Liver (tissue), 9 donors: ENCODE results near the gene POU2F3. TPM values are rescaled to one million over a fixed set of nuclear protein-coding genes. Genes with fewer than 3 reads are reported as not detected.

Source experiments
- DNase-seq: peaks from one replicate; pipeline ENCODE4 v3.0.0-alpha.2; 2017; ENCODE audit warnings: low spot score
- H3K27ac ChIP-seq, 2 donors: one replicate each; pipeline ENCODE4 v1.7.0; 2013; ENCODE audit warnings: inconsistent platforms in 2 of 2, low read length in 2 of 2, control low read depth in 1 of 2, low read depth in 1 of 2, mild to moderate bottlenecking in 1 of 2
- H3K27me3 ChIP-seq, 4 donors: one replicate each; pipeline versions ENCODE4 v1.6.1 to v1.7.0; 2013; ENCODE audit warnings: low read length in 3 of 4, inconsistent platforms in 1 of 4, mild to moderate bottlenecking in 1 of 4, moderate library complexity in 1 of 4; ENCODE audit not compliant: control insufficient read depth in 4 of 4, insufficient read depth in 4 of 4
- H3K36me3 ChIP-seq, 4 donors: one replicate each; pipeline versions ENCODE4 v1.6.1 to v1.7.0; 2013; ENCODE audit warnings: low read length in 3 of 4, mild to moderate bottlenecking in 3 of 4, low read depth in 1 of 4, moderate library complexity in 1 of 4; ENCODE audit not compliant: control insufficient read depth in 4 of 4, insufficient read depth in 3 of 4
- H3K4me1 ChIP-seq, 4 donors: one replicate each; pipeline versions ENCODE4 v1.6.1 to v1.7.0; 2013; ENCODE audit warnings: low read length in 3 of 4, mild to moderate bottlenecking in 3 of 4, moderate library complexity in 1 of 4; ENCODE audit not compliant: control insufficient read depth in 4 of 4, insufficient read depth in 4 of 4
- H3K4me3 ChIP-seq, 3 donors: one replicate each; pipeline versions ENCODE4 v1.6.1 to v1.7.0; 2013; ENCODE audit warnings: low read length in 3 of 3, control low read depth in 1 of 3, low read depth in 1 of 3, mild to moderate bottlenecking in 1 of 3
- H3K9ac ChIP-seq, 2 donors: one replicate each; pipeline ENCODE4 v1.7.0; 2013; ENCODE audit warnings: low read length in 2 of 2, mild to moderate bottlenecking in 2 of 2, moderate library complexity in 2 of 2, control low read depth in 1 of 2, low read depth in 1 of 2
- H3K9me3 ChIP-seq, 4 donors: one replicate each; pipeline versions ENCODE4 v1.6.1 to v1.7.0; 2013; ENCODE audit warnings: low read length in 3 of 4; ENCODE audit not compliant: control insufficient read depth in 4 of 4
- CTCF ChIP-seq: fragments of 150-350 bp; IDR thresholded peaks from 2 replicates; pipeline ENCODE4 v1.5.1; 2017; ENCODE audit warnings: improper control_type of control experiment, low read depth, low read length; ENCODE audit not compliant: missing input control
- EGR1 ChIP-seq, 2 donors: IDR thresholded peaks; 2 replicates each; pipeline ENCODE4 v1.6.1; 2016 to 2018; ENCODE audit warnings: antibody characterized with exemption in 2 of 2, low read depth in 2 of 2
- FOXA1 ChIP-seq: IDR thresholded peaks from 2 replicates; pipeline ENCODE4 v1.6.1; 2016; ENCODE audit warnings: antibody characterized with exemption
- GABPA ChIP-seq, 2 donors: IDR thresholded peaks in 1 of 2; conservative IDR thresholded peaks in 1 of 2; 2 replicates each; pipeline ENCODE4 v1.6.1; 2016; ENCODE audit warnings: antibody characterized with exemption in 2 of 2, mild to moderate bottlenecking in 1 of 2, moderate library complexity in 1 of 2
- HNF4A ChIP-seq, 2 donors: conservative IDR thresholded peaks; 2 replicates each; pipeline ENCODE4 v1.6.1; 2016; ENCODE audit warnings: antibody characterized with exemption in 2 of 2, mild to moderate bottlenecking in 2 of 2
- HNF4G ChIP-seq: IDR thresholded peaks from 2 replicates; pipeline ENCODE4 v1.6.1; 2016; ENCODE audit warnings: antibody characterized with exemption
- MAX ChIP-seq: IDR thresholded peaks from 2 replicates; pipeline ENCODE4 v1.6.1; 2016; ENCODE audit warnings: antibody characterized with exemption
- NR2F2 ChIP-seq: IDR thresholded peaks from 2 replicates; pipeline ENCODE4 v1.6.1; 2016; ENCODE audit warnings: antibody characterized with exemption
- RAD21 ChIP-seq, 2 donors: IDR thresholded peaks; 2 replicates each; pipeline ENCODE4 v1.6.1; 2016; ENCODE audit warnings: antibody characterized with exemption in 2 of 2, mild to moderate bottlenecking in 2 of 2
- RXRA ChIP-seq, 2 donors: IDR thresholded peaks; 2 replicates each; pipeline ENCODE4 v1.6.1; 2017 to 2018; ENCODE audit warnings: antibody characterized with exemption in 2 of 2, mild to moderate bottlenecking in 1 of 2
- SP1 ChIP-seq: IDR thresholded peaks from 2 replicates; pipeline ENCODE4 v1.6.1; 2018; ENCODE audit warnings: antibody characterized with exemption, mild to moderate bottlenecking
- TAF1 ChIP-seq: conservative IDR thresholded peaks from 2 replicates; pipeline ENCODE4 v1.6.1; 2016; ENCODE audit warnings: antibody characterized with exemption, mild to moderate bottlenecking
- YY1 ChIP-seq: IDR thresholded peaks from 2 replicates; pipeline ENCODE4 v1.6.1; 2016; ENCODE audit warnings: antibody characterized with exemption, mild to moderate bottlenecking
- ZBTB33 ChIP-seq: IDR thresholded peaks from 2 replicates; pipeline ENCODE4 v1.6.1; 2016; ENCODE audit warnings: antibody characterized with exemption
- WGBS: extraction: QIAGEN DNeasy Blood & Tissue Kit; methylation state at CpG from one replicate; pipeline ENCODE4 v1.1.7; 2013; 5-methylcytosine and 5-hydroxymethylcytosine counted together
- polyA plus RNA-seq, 2 donors: library from polyadenylated mRNA; stranded (reverse) in 1 of 2; unstranded in 1 of 2; fragments of 200-250 nt in 1 of 2; fragments of >200 nt in 1 of 2; fragmentation: Nextera tagmentation in 1 of 2; extraction: Ambion mirVana in 1 of 2; gene quantifications; one replicate each; pipeline versions ENCODE4 v1.2.1 to v1.2.3, GENCODE V29; 2013 to 2015
- total RNA-seq, 2 donors: library from RNA; depleted of rRNA; stranded (reverse); fragments of >200 nt; gene quantifications; one replicate each; pipeline ENCODE4 v1.2.3, GENCODE V29; 2014
- donor health status: healthy.
- donor health status: healthy.
- donor health status: healthy.
- donor health status: healthy.
- donor health status: healthy.

POU2F3 gene
- total and polyA plus RNA-seq, 4 donors: not detected

- TF ChIP-seq YY1: no peak
Measured at GRCh38 chr11:120342678-120343077, 102.7 kb downstream of the POU2F3 start (continued).

GRCh38 chr11:120343429-120343828, 103.5 kb downstream of the POU2F3 start:
- Histone ChIP-seq H3K4me1 (peaks cover 7 to 56% (median 35%) of the 10 kb centered on the region in 4 donors), H3K27ac (peak overlapping the region in 1 of 2 donors; percentile 37), H3K36me3 (no peaks in the 10 kb centered on the region), H3K27me3 (no peaks in the 10 kb centered on the region), H3K4me3 (no peak overlapping the region), H3K9ac (no peak overlapping the region), H3K9me3 (no peaks in the 10 kb centered on the region)
- DNase-seq: no peak
- WGBS: 75% methylated on average over 2 of the region's 2 CpGs
- no peak for TF ChIP-seq SP1
- no peak for TF ChIP-seq HNF4G
- TF ChIP-seq FOXA1: no peak
- TF ChIP-seq RAD21 (IDR thresholded peaks at IDR 0.05): no peak
- TF ChIP-seq RXRA (IDR thresholded peaks at IDR 0.05): no peak

GRCh38 chr11:120344302-120345004, 104.5 kb downstream of the POU2F3 start:
- no peak for DNase-seq
- no peak for TF ChIP-seq EGR1 (IDR thresholded peaks at IDR 0.05; ENCODE audit: low read depth in 2 of 2)
- Histone ChIP-seq H3K4me3 (no peak overlapping the region), H3K4me1 (peaks cover 8 to 62% (median 39%) of the 10 kb centered on the region in 4 donors), H3K27ac (peak overlapping the region in 1 of 2 donors; percentile 53), H3K9ac (no peak overlapping the region), H3K36me3 (no peaks in the 10 kb centered on the region), H3K9me3 (no peaks in the 10 kb centered on the region), H3K27me3 (no peaks in the 10 kb centered on the region)
- 58% methylated on average over 1 of the region's 1 CpG for WGBS

GRCh38 chr11:120346233-120346632, 106.3 kb downstream of the POU2F3 start:
- peaks cover 9 to 63% (median 40%) of the 10 kb centered on the region in 4 donors for H3K4me1 ChIP-seq
- H3K27me3 ChIP-seq: no peaks in the 10 kb centered on the region
- H3K27ac ChIP-seq: no peak overlapping the region
- H3K9me3 ChIP-seq: no peaks in the 10 kb centered on the region
- TF ChIP-seq CTCF (no peak), HNF4A (conservative IDR thresholded peaks at IDR 0.05) (no peak), SP1 (no peak), EGR1 (IDR thresholded peaks at IDR 0.05; ENCODE audit: low read depth in 2 of 2) (no peak), GABPA (IDR thresholded peaks at IDR 0.05 in 1 of 2, conservative IDR thresholded peaks at IDR 0.05 in 1 of 2) (no peak), RXRA (IDR thresholded peaks at IDR 0.05) (no peak), TAF1 (no peak), MAX (no peak), NR2F2 (no peak), ZBTB33 (no peak), HNF4G (no peak), RAD21 (IDR thresholded peaks at IDR 0.05) (no peak)
- H3K9ac ChIP-seq: no peak overlapping the region
- no peaks in the 10 kb centered on the region for H3K36me3 ChIP-seq
- no peak overlapping the region for H3K4me3 ChIP-seq
- DNase-seq: no peak
- WGBS: 26% methylated on average over 1 of the region's 1 CpG
